IMR-90 (cell line): ENCODE results near the gene JMJD1C. TPM values are rescaled to one million over a fixed set of nuclear protein-coding genes. Genes with fewer than 3 reads are reported as not detected.

Experiments
- ATAC-seq: fragments of 200-7000 bp; cut with Tn5 transposase; 2 replicates; pipeline ENCODE4 v1.9.1; 2020; ENCODE audit warnings: low read depth, mild to moderate bottlenecking, moderate library complexity
- BruUV-seq: library from RNA; stranded (reverse); fragments of 400-500 nt; replicated peaks from 2 replicates; lab custom pipeline; 2021; lab: Mats Ljungman, UMichigan
- CTCF ChIA-PET: fragments of 300-600 bp; formaldehyde crosslinking; extraction: SDS; loops from one replicate; lab custom pipeline; 2021; ENCODE audit warnings: antibody characterized with exemption; lab: Yijun Ruan, JAX
- POLR2A ChIA-PET: fragments of 300-600 bp; sonication (Branson Sonifier 250); formaldehyde crosslinking; loops from one replicate; lab custom pipeline; 2022; ENCODE audit warnings: antibody characterized with exemption; ENCODE audit not compliant: unreplicated experiment; lab: Charles Lee
- DNase-seq: peaks from one replicate; pipeline ENCODE4 v3.0.0; 2013
- H2AFZ ChIP-seq: replicated peaks from 2 replicates; pipeline ENCODE3; 2013; ENCODE audit warnings: low read length, mild to moderate bottlenecking; ENCODE audit not compliant: poor library complexity
- H2AK5ac ChIP-seq: 2 replicates; pipeline ENCODE4 v1.6.1; 2013; ENCODE audit warnings: low read depth, low read length, inconsistent platforms
- H2AK9ac ChIP-seq: replicated peaks from 2 replicates; pipeline ENCODE3; 2013; ENCODE audit warnings: mild to moderate bottlenecking, low read depth, low read length, moderate library complexity; ENCODE audit not compliant: poor library complexity
- H2BK120ac ChIP-seq: 2 replicates; pipeline ENCODE4 v1.6.1; 2013; ENCODE audit warnings: low read depth, low read length, inconsistent platforms
- H2BK15ac ChIP-seq: 3 replicates; pipeline ENCODE4 v1.6.1; 2013; ENCODE audit warnings: low read depth, low read length, inconsistent platforms
- H2BK20ac ChIP-seq: 2 replicates; pipeline ENCODE4 v1.6.1; 2013; ENCODE audit warnings: low read depth, mild to moderate bottlenecking, inconsistent platforms, low read length, moderate library complexity
- H2BK5ac ChIP-seq: 2 replicates; pipeline ENCODE4 v1.6.1; 2013; ENCODE audit warnings: mild to moderate bottlenecking, low read depth, low read length, inconsistent platforms; ENCODE audit not compliant: poor library complexity, severe bottlenecking
- H3K14ac ChIP-seq: replicated peaks from 2 replicates; pipeline ENCODE4 v1.6.1; 2013; ENCODE audit warnings: low read depth, low read length, inconsistent platforms
- H3K18ac ChIP-seq: 2 replicates; pipeline ENCODE4 v1.6.1; 2013; ENCODE audit warnings: low read depth, low read length, control low read depth
- H3K23ac ChIP-seq: 2 replicates; pipeline ENCODE4 v1.6.1; 2013; ENCODE audit warnings: low read depth, low read length, inconsistent platforms
- H3K27ac ChIP-seq: 2 replicates; pipeline ENCODE4 v1.5.1; 2013; ENCODE audit warnings: mild to moderate bottlenecking, control low read depth, low read length; ENCODE audit not compliant: insufficient read depth
- H3K27me3 ChIP-seq: 2 replicates; pipeline ENCODE4 v1.6.1; 2013; ENCODE audit warnings: low read length; ENCODE audit not compliant: control insufficient read depth, insufficient read depth
- H3K36me3 ChIP-seq: 2 replicates; pipeline ENCODE4 v1.6.1; 2013; ENCODE audit warnings: low read length, mixed read lengths; ENCODE audit not compliant: control insufficient read depth, insufficient read depth
- H3K4ac ChIP-seq: 2 replicates; pipeline ENCODE4 v1.6.1; 2013; ENCODE audit warnings: low read depth, low read length, inconsistent platforms
- H3K4me1 ChIP-seq: 2 replicates; pipeline ENCODE4 v1.6.1; 2013; ENCODE audit warnings: low read length, mixed read lengths; ENCODE audit not compliant: control insufficient read depth, insufficient read depth
- H3K4me2 ChIP-seq: 2 replicates; pipeline ENCODE4 v1.6.1; 2013; ENCODE audit warnings: low read depth, mild to moderate bottlenecking, control low read depth, low read length, moderate library complexity
- H3K4me3 ChIP-seq: 2 replicates; pipeline ENCODE4 v1.5.1; 2013; ENCODE audit warnings: low read depth, mild to moderate bottlenecking, control low read depth, low read length, moderate library complexity; ENCODE audit not compliant: insufficient read depth
- H3K56ac ChIP-seq: 2 replicates; pipeline ENCODE4 v1.6.1; 2013; ENCODE audit warnings: low read length, inconsistent platforms; ENCODE audit not compliant: insufficient read depth; ENCODE audit errors: extremely low read depth
- H3K79me1 ChIP-seq, 2 experiments: 2 replicates each; pipeline ENCODE4 v1.6.1; 2013; ENCODE audit warnings: low read length in 2 of 2, inconsistent platforms in 1 of 2, low read depth in 1 of 2
- H3K9ac ChIP-seq: 2 replicates; pipeline ENCODE4 v1.6.1; 2013; ENCODE audit warnings: low read depth, low read length, control low read depth
- H3K9me1 ChIP-seq: 2 replicates; pipeline ENCODE4 v1.6.1; 2013; ENCODE audit warnings: low read length, inconsistent platforms; ENCODE audit not compliant: insufficient read depth
- H3K9me3 ChIP-seq: 2 replicates; pipeline ENCODE4 v1.6.1; 2013; ENCODE audit warnings: low read length; ENCODE audit not compliant: control insufficient read depth, insufficient read depth
- H4K20me1 ChIP-seq: 2 replicates; pipeline ENCODE4 v1.6.1; 2013; ENCODE audit warnings: low read length, inconsistent platforms; ENCODE audit not compliant: insufficient read depth
- H4K5ac ChIP-seq: 2 replicates; pipeline ENCODE4 v1.6.1; 2013; ENCODE audit warnings: mild to moderate bottlenecking, low read depth, low read length, control low read depth
- H4K8ac ChIP-seq, 2 experiments: 2 replicates each; pipeline ENCODE4 v1.6.1; 2013; ENCODE audit warnings: low read depth in 2 of 2, low read length in 2 of 2, control low read depth in 1 of 2, inconsistent platforms in 1 of 2
- H4K91ac ChIP-seq: 2 replicates; pipeline ENCODE4 v1.6.1; 2013; ENCODE audit warnings: low read depth, low read length, inconsistent platforms; ENCODE audit not compliant: insufficient read depth
- BHLHE40 ChIP-seq: fragments of 150-350 bp; IDR thresholded peaks from 2 replicates; pipeline ENCODE4 v1.6.1; 2016; ENCODE audit warnings: mild to moderate bottlenecking, low read depth, low read length
- CEBPB ChIP-seq: IDR thresholded peaks from 2 replicates; pipeline ENCODE4 v1.6.1; 2012; ENCODE audit warnings: low read depth, low read length, improper control_type of control experiment
- CHD1 ChIP-seq: IDR thresholded peaks from 2 replicates; pipeline ENCODE4 v1.6.1; 2012; ENCODE audit warnings: low read depth, low read length, improper control_type of control experiment
- CTCF ChIP-seq: conservative IDR thresholded peaks from 2 replicates; pipeline ENCODE4 v1.5.1; 2012; ENCODE audit warnings: mild to moderate bottlenecking, low read depth, low read length, improper control_type of control experiment
- ELK1 ChIP-seq: fragments of 150-350 bp; IDR thresholded peaks from 2 replicates; pipeline ENCODE4 v1.6.1; 2016; ENCODE audit warnings: low read depth, mild to moderate bottlenecking, low read length, moderate library complexity, borderline replicate concordance
- FOS ChIP-seq: fragments of 150-350 bp; IDR thresholded peaks from 2 replicates; pipeline ENCODE4 v1.6.1; 2016; ENCODE audit warnings: low read depth, low read length
- MAFK ChIP-seq: IDR thresholded peaks from 2 replicates; pipeline ENCODE4 v1.6.1; 2012; ENCODE audit warnings: low read depth, low read length, improper control_type of control experiment
- MAZ ChIP-seq: IDR thresholded peaks from 2 replicates; pipeline ENCODE4 v1.6.1; 2012; ENCODE audit warnings: low read depth, mild to moderate bottlenecking, low read length, improper control_type of control experiment, moderate library complexity, borderline replicate concordance
- MXI1 ChIP-seq: IDR thresholded peaks from 2 replicates; pipeline ENCODE4 v1.6.1; 2012; ENCODE audit warnings: low read depth, mild to moderate bottlenecking, low read length, moderate library complexity, borderline replicate concordance
- NFE2L2 ChIP-seq: fragments of 150-350 bp; IDR thresholded peaks from 2 replicates; pipeline ENCODE4 v1.6.1; 2016; ENCODE audit warnings: low read depth, mild to moderate bottlenecking, low read length
- POLR2A ChIP-seq: IDR thresholded peaks from 2 replicates; pipeline ENCODE4 v1.6.1; 2012; ENCODE audit warnings: mild to moderate bottlenecking, low read depth, low read length
- RAD21 ChIP-seq: IDR thresholded peaks from 2 replicates; pipeline ENCODE4 v1.6.1; 2012; ENCODE audit warnings: low read length, improper control_type of control experiment
- RCOR1 ChIP-seq: IDR thresholded peaks from 2 replicates; pipeline ENCODE4 v1.6.1; 2012; ENCODE audit warnings: mild to moderate bottlenecking, low read length, improper control_type of control experiment; ENCODE audit not compliant: insufficient replicate concordance
- RFX5 ChIP-seq: IDR thresholded peaks from 2 replicates; pipeline ENCODE4 v1.8.0; 2012; ENCODE audit warnings: low read depth, mild to moderate bottlenecking, low read length, moderate library complexity
- SMC3 ChIP-seq: fragments of 150-350 bp; IDR thresholded peaks from 2 replicates; pipeline ENCODE4 v1.6.1; 2016; ENCODE audit warnings: low read depth, mild to moderate bottlenecking, antibody characterized with exemption, low read length, moderate library complexity
- USF2 ChIP-seq: fragments of 150-350 bp; IDR thresholded peaks from 2 replicates; pipeline ENCODE4 v1.6.1; 2017; ENCODE audit warnings: mild to moderate bottlenecking, antibody characterized with exemption, low read length, low read depth
- WGBS, 2 experiments: methylation state at CpG; one replicate each; pipeline versions ENCODE4 v1.1.5 to v1.1.7; 2013; ENCODE audit warnings: missing lambda C conversion rate in 2 of 2; ENCODE audit not compliant: insufficient read length in 1 of 2; ENCODE audit errors: extremely low coverage in 2 of 2; 5-methylcytosine and 5-hydroxymethylcytosine counted together
- dilution Hi-C: fragments of 300-500 bp; cut with HindIII; formaldehyde crosslinking; loops from one replicate; pipeline ENCODE4 v1.14.3; 2018; ENCODE audit warnings: low sequenced_read_pairs; ENCODE audit not compliant: unreplicated experiment
- in situ Hi-C: fragments of 300-500 bp; cut with MboI; formaldehyde crosslinking; loops from 3 replicates; pipeline ENCODE4 v1.14.3; 2019; ENCODE audit warnings: low sequenced_read_pairs, inconsistent platforms, mixed read lengths
- intact Hi-C: fragments of 100-400 bp; cut with micrococcal nuclease; formaldehyde crosslinking; loops from 2 replicates; pipeline ENCODE4 v1.10.0; 2022
- polyA plus RNA-seq, 3 experiments: library from polyadenylated mRNA; depleted of rRNA; stranded (reverse); fragments of >200 nt; gene quantifications; 2 replicates each; pipeline ENCODE4 v1.2.3, GENCODE V29; 2012; ENCODE audit warnings: low replicate concordance in 1 of 3
- total RNA-seq: library from RNA; depleted of rRNA; stranded (reverse); fragments of >200 nt; gene quantifications from 2 replicates; pipeline ENCODE4 v1.2.3, GENCODE V29; 2012

JMJD1C gene
- total and polyA plus RNA-seq, 2 of the 4 experiments (the other 2 are of a cell fraction), result 15.6 to 96.8 TPM

- no peak overlapping the region for H3K4me3 ChIP-seq
- TF ChIP-seq NFE2L2, result no peak
- no peak for TF ChIP-seq RCOR1
- no peak for TF ChIP-seq MXI1
- TF ChIP-seq RFX5, result no peak
- TF ChIP-seq BHLHE40, result no peak
- no peak for TF ChIP-seq SMC3
- no peak for TF ChIP-seq ELK1
- TF ChIP-seq POLR2A, result no peak
- no peak for TF ChIP-seq CEBPB
- no peak for TF ChIP-seq USF2
- TF ChIP-seq RAD21, result no peak
- TF ChIP-seq CHD1, result no peak
- no peak for TF ChIP-seq MAFK
- TF ChIP-seq FOS, result no peak
- no peak for TF ChIP-seq CTCF
- TF ChIP-seq MAZ, result no peak
- POLR2A ChIA-PET, result no interaction called here
Observed at GRCh38 chr10:63425512-63425911, 40.3 kb downstream of the JMJD1C start.

More at GRCh38 chr10:63425512-63425911, 40.3 kb downstream of the JMJD1C start:
- no peak overlapping the region for H2AK5ac ChIP-seq
- ATAC-seq (no peak), DNase-seq (no peak)
- H3K4me2 ChIP-seq, result no peak overlapping the region
- no peaks in the 10 kb centered on the region for H3K36me3 ChIP-seq
- no peak overlapping the region for H3K14ac ChIP-seq
- no peaks in the 10 kb centered on the region for H3K4me1 ChIP-seq
- no peaks in the 10 kb centered on the region for H3K9me3 ChIP-seq
- no peaks in the 10 kb centered on the region for H3K27me3 ChIP-seq
- H2BK15ac ChIP-seq, result no peak overlapping the region
- H4K5ac ChIP-seq, result no peak overlapping the region
- H3K18ac ChIP-seq, result no peak overlapping the region
- H3K9me1 ChIP-seq, result no peaks in the 10 kb centered on the region
- H4K20me1 ChIP-seq, result peaks cover 18% of the 10 kb centered on the region
- peaks cover 28 to 75% of the 10 kb centered on the region in 2 experiments for H3K79me1 ChIP-seq
- no CpG with 5 or more reads among the region's 5 CpGs for WGBS, 2 experiments
- H2BK20ac ChIP-seq, result no peak overlapping the region
- no peak overlapping the region for H2BK120ac ChIP-seq
- BruUV-seq, result no TSS peak
- H4K91ac ChIP-seq, result no peak overlapping the region
- CTCF ChIA-PET, result no interaction called here
- H4K8ac ChIP-seq, result no peak overlapping the region
- intact Hi-C loops, result no loop called here
- no peak overlapping the region for H2AK9ac ChIP-seq
- in situ Hi-C loops, result no loop called here
- no peak overlapping the region for H3K4ac ChIP-seq
- H3K27ac ChIP-seq, result no peak overlapping the region
- H2AFZ ChIP-seq, result no peak overlapping the region
- H3K23ac ChIP-seq, result no peak overlapping the region
- H3K56ac ChIP-seq, result no peak overlapping the region
- no peak overlapping the region for H3K9ac ChIP-seq
- dilution Hi-C loops, result no loop called here
- no peak overlapping the region for H2BK5ac ChIP-seq
